Astrocyte of the spinal cord (primary cell): ENCODE data around the gene EHBP1L1.

Source experiments
- DNase-seq: peaks from one replicate; pipeline ENCODE4 v3.0.0; 2011; ENCODE audit warnings: low read depth, low spot score
- H3K4me3 ChIP-seq: 2 replicates; pipeline ENCODE4 v1.5.1; 2011; ENCODE audit warnings: low read depth, mild to moderate bottlenecking, low read length, moderate library complexity
- in situ Hi-C: cut with HindIII; loops from 2 replicates; pipeline ENCODE4 v1.10.0; 2017; ENCODE audit warnings: low sequenced_read_pairs
- TF ChIP-seq, protein P1 (sequence below): IDR thresholded peaks from 2 replicates; pipeline ENCODE4 v1.5.1; 2012; ENCODE audit warnings: low read depth, mild to moderate bottlenecking, low read length, inconsistent platforms

Gene EHBP1L1

DNA sequence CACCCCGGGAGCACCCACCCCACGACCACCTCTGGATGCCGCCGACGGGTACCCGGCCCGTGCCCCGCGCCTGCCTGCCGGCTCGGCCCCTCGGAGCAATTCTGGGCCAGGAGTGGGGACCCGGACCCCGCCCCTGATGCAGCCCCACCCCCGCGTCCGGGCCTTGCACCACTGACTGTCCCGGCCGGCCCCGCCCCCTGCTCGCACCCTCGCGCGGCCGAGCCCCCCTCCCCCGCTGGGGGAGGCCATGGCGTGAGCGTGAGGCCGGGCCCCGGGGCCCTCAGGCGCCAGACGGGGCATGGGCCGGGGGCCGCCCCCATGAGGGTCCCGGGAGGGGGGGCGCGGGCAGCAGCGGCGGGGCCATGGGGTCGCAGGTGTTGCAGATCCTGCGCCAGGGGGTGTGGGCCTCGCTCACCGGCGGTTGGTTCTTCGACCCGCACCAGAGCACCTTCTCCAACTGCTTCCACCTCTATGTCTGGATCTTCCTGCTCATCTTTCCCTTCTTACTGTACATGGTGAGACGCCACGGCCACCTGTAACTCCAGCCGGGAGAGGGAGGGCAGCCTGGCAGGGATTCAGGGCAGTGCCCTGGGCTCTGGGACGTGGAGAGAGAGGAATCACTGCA, 40.2 kb downstream of the EHBP1L1 start:
- no peak for DNase-seq
- TF ChIP-seq, protein P1, sequence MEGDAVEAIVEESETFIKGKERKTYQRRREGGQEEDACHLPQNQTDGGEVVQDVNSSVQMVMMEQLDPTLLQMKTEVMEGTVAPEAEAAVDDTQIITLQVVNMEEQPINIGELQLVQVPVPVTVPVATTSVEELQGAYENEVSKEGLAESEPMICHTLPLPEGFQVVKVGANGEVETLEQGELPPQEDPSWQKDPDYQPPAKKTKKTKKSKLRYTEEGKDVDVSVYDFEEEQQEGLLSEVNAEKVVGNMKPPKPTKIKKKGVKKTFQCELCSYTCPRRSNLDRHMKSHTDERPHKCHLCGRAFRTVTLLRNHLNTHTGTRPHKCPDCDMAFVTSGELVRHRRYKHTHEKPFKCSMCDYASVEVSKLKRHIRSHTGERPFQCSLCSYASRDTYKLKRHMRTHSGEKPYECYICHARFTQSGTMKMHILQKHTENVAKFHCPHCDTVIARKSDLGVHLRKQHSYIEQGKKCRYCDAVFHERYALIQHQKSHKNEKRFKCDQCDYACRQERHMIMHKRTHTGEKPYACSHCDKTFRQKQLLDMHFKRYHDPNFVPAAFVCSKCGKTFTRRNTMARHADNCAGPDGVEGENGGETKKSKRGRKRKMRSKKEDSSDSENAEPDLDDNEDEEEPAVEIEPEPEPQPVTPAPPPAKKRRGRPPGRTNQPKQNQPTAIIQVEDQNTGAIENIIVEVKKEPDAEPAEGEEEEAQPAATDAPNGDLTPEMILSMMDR, result no peak
- in situ Hi-C loops, result no loop called here

DNA sequence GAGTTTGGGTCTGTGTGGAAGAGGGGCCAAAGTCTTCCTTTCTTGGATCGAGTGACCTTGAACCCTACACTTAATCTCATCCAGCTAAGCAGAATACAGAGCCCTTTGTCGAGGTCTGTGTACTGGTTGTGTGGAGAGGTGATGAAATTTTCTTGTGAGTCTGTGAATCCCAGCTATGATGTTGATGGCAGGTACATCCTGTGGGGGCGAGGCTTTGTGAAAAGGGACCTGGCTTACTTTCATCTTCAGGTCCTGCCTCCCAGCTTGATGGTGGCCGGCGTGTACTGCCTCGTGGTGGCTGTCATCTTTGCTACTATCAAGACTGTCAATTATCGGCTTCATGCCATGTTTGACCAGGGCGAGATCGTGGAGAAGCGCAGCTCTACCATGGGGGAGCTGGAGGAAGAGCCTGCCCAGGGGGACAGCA, 40.7 kb downstream of the EHBP1L1 start:
- TF ChIP-seq, protein P1, result no peak
- peak overlapping the region; percentile 78 for H3K4me3 ChIP-seq
- in situ Hi-C loops, result no loop called here
- DNase-seq, result no peak

More for the DNA sequence above, 40.2 kb downstream of the EHBP1L1 start:
- peak overlapping the region; percentile 78 for H3K4me3 ChIP-seq

DNA sequence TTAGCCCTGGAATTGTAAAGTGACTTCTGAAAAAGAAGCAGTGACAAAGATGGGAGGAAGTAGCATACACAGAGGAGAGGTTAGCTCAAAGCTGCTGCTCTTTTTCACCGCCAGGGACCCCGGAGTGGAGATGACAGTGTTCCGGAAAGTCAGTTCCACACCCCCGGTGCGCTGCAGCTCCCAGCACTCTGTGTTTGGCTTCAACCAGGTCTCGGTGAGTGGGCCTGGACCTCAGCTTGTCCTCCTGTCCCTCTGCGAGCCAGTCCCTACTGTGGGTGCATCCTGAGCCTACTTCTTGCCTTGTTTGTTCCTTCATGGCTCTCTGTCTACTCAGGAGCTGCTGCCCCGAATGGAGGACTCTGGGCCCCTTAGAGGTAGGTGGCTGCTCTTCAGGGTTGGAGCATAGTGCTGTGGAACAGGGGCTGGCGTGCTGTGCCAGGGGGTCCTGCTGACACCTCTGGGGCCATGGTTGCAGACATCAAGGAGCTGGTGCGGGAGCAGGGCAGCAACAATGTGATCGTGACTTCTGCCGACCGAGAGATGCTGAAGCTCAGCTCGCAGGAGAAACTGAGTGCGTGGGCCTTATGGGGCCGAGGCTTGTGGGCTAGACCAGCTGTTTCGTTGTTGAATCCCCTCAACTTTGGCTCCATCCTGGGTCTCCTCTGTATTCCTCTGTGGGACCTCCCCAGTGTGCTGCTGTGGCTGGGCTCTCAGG, 41.4 kb downstream of the EHBP1L1 start:
- peak overlapping the region; percentile 78 for H3K4me3 ChIP-seq
- in situ Hi-C loops, result no loop called here
- TF ChIP-seq, protein P1, result no peak
- DNase-seq, result no peak

DNA sequence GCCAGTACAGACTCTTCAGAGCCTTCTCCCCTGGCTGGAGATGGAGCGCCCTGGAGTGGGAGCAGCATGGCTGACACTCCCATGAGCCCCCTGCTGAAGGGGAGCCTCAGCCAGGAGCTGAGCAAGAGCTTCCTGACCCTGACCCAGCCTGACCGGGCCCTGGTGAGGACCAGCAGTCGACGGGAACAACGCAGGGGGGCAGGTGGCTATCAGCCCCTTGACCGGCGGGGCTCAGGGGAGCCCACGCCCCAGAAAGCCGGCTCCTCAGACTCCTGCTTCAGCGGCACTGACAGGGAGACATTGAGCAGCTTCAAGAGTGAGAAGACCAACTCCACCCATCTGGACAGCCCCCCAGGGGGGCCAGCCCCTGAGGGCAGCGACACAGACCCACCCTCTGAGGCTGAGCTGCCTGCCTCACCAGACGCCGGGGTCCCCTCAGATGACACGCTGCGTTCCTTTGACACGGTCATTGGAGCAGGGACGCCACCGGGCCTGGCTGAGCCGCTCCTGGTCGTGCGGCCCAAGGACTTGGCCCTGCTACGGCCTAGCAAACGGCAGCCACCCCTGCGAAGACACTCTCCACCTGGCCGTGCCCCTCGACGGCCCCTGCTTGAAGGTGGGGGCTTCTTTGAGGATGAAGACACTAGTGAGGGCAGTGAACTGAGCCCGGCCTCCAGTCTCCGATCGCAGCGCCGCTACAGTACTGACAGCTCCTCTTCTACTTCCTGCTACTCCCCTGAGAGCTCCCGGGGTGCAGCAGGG, 42.3 kb downstream of the EHBP1L1 start:
- in situ Hi-C loops, result no loop called here
- H3K4me3 ChIP-seq, result no peak overlapping the region
- TF ChIP-seq, protein P1, result no peak
- DNase-seq, result no peak

DNA sequence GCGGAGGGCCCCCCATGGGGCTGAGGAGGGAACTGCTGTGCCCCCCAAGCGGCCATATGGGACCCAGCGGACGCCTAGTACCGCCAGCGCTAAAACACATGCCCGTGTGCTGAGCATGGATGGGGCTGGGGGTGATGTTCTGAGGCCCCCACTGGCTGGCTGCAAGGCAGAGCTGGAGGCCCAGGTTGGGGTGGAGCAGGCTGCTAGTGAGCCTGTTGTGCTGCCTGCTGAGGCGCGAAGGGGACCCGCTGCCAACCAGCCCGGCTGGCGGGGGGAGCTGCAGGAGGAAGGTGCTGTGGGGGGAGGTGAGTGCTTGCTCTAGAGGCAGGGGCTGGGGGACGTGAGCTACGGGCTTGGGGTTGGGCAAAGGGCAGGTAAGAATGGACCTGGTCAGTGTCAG, 42.9 kb downstream of the EHBP1L1 start:
- TF ChIP-seq, protein P1, result no peak
- in situ Hi-C loops, result no loop called here
- no peak overlapping the region for H3K4me3 ChIP-seq
- DNase-seq, result no peak

DNA sequence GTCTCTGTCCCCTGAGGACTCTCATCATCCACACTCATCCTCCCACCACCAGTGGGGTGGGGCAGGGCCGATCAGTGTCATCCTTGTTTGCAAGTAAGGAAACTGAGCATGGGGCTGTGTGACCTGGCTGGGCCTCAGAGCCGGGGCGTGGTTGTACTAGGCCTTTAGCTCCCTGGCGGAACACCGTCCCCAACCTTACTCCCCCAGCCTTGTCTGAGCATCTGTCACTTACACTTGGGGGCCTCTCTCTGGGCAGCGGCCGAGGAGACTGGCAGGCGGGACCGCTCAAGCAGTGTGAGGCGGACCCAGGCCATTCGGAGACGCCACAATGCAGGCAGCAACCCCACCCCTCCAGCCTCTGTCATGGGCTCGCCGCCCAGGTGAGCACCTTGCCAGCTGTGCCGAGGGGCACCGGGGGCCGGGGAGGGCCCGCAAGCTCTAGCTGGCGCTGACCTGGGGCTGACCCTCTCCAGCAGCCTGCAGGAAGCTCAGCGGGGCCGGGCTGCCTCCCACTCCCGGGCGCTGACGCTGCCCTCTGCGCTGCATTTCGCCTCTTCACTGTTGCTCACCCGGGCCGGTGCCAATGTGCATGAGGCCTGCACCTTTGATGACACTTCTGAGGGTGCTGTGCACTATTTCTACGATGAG, 43.6 kb downstream of the EHBP1L1 start:
- DNase-seq, result no peak
- TF ChIP-seq, protein P1, result no peak
- in situ Hi-C loops, result no loop called here
- H3K4me3 ChIP-seq, result no peak overlapping the region
